ENCODE data around the gene MDM2.
A peak's percentile ranks its signal among the peaks of the same experiment; 100 is the strongest.
"Not testable (repeated sequence)": the region's sequence is repeated elsewhere in the genome, so short reads cannot be mapped to it uniquely, and the experiment has no call there.

The MDM2 gene

DNA sequence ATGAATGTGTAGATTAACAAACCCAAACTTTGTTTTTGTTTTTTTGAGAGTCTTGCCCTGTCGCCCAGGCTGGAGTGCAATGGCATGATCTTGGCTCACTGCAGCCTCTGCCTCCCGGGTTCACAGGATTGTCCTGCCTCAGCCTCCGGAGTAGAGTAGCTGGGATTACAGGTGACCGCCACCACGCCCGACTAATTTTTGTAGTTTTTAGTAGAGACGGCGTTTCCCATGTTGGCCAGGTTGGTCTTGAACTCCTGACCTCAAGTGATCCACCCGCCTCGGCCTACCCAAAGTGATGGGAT lies 752 bp upstream of the MDM2 start:
- DNase-seq: not testable (repeated sequence)

DNA sequence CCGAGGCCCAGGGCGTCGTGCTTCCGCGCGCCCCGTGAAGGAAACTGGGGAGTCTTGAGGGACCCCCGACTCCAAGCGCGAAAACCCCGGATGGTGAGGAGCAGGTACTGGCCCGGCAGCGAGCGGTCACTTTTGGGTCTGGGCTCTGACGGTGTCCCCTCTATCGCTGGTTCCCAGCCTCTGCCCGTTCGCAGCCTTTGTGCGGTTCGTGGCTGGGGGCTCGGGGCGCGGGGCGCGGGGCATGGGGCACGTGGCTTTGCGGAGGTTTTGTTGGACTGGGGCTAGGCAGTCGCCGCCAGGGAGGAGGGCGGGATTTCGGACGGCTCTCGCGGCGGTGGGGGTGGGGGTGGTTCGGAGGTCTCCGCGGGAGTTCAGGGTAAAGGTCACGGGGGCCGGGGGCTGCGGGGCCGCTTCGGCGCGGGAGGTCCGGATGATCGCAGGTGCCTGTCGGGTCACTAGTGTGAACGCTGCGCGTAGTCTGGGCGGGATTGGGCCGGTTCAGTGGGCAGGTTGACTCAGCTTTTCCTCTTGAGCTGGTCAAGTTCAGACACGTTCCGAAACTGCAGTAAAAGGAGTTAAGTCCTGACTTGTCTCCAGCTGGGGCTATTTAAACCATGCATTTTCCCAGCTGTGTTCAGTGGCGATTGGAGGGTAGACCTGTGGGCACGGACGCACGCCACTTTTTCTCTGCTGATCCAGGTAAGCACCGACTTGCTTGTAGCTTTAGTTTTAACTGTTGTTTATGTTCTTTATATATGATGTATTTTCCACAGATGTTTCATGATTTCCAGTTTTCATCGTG lies 612 bp downstream of the MDM2 start:
- DNase-seq: peak; percentile 81

DNA sequence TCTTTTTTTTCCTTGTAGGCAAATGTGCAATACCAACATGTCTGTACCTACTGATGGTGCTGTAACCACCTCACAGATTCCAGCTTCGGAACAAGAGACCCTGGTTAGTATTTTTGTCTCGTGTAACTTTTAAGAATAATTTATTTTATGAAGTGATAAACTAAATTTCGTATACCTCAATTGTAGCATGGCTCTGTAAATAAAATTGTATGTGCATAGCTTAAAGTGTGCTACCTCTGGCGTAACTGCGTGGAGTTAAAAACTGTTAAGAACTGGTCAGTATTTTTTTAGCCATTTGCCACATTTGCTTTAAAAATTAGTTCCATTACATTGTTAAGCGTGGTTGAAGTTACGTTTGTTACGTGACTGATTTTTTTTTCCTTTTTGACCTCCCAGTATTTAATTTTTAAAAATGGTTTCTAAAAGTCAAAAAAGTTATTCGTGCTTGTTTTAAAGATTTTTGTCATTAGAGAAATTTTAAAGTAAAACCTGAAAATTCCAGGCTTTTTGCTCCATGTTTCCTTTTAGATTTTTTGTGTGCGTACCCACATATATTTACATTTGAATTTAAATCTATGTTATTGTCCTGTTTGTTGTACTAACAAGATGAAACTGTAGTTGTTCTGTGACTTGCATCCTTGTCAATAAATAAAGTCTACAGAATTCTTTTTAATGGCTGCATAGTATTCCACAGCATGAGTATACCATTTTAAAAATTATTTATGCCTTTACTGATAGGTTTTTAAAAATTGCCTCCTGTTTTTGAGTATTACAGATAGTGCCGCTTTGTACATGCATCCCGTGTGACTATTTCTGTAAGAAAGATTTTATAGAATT lies 1.4 kb downstream of the MDM2 start:
- no peak for DNase-seq

DNA sequence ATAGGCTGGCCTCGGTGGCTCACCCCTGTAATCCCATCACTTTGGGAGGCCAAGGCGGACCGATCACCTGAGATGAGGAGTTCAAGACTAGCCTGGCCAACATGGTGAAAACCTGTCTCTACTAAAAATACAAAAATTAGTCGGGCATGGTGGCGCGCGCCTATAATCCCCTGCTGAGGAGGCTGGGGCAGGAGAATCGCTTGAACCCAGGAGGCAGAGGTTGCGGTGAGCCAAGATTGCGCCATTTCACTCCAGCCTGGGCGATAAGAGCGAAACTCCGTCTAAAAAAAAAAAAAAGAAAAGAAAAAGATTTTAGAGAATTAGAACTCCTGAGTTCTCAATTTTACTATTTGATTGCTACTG lies 2.0 kb downstream of the MDM2 start:
- DNase-seq: not testable (repeated sequence)

DNA sequence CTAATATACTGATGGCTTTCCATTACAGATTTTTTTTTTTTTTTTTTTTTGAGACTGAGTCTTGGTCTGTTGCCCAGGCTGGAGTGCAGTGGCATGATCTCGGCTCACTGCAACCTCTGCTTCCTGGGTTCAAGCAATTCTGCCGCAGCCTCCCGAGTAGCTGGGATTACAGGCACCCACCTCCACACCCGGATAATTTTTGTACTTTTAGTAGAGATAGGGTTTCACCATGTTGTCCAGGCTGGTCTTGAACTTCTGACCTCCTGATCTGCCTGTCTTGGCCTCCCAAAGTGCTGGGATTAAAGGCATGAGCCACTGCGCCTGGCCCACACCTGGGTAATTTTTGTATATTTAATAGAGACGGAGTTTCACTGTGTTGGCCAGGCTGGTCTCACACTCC lies 3.6 kb downstream of the MDM2 start:
- not testable (repeated sequence) for DNase-seq

DNA sequence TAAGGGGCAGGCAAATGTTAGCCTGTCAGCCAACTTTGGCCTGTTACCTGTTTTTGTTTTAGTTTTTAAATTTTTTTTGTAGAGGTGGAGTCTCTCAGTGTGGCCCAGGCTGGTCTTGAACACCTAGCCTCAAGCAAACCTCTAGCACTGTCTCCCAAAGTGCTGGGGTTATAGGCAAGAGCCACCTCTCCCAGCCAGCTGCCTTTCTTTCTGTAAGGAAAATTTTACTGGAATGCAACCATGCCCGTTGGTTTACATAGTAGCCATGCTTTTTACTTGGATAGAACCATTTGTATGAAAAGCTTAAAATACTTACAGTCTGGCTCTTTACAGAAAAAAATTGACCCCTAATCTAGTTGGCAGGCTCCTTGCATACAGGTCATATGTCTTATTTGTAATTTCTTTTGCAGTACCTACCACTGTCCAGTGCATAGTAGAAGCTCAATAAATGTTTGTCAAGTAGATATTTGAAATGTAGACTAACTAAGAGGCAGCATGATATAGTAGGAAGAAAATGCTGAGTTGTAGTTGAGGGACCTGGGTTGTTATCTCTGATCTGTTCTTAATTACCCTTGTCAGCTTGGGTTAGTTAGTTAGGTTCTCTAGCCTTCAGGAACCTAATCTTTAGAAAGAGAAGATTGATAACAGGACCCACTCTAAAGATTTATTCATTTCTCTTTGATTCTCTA lies 4.7 kb downstream of the MDM2 start:
- DNase-seq: no peak

DNA sequence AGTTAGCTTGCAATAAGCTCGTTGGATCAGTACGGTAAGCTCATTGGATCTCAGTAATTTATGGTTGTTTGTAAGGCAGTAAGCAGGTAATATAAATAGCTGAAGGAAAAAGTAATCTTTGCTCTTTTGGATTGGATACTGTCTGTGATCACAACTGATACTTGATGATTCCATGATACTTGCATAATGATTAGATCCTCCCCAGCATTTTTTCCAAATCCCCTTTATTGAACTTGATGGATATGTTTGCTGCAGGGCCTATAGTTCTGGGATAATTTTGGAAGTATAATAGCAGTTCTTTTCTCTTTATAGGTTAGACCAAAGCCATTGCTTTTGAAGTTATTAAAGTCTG lies 5.2 kb downstream of the MDM2 start:
- DNase-seq: no peak

DNA sequence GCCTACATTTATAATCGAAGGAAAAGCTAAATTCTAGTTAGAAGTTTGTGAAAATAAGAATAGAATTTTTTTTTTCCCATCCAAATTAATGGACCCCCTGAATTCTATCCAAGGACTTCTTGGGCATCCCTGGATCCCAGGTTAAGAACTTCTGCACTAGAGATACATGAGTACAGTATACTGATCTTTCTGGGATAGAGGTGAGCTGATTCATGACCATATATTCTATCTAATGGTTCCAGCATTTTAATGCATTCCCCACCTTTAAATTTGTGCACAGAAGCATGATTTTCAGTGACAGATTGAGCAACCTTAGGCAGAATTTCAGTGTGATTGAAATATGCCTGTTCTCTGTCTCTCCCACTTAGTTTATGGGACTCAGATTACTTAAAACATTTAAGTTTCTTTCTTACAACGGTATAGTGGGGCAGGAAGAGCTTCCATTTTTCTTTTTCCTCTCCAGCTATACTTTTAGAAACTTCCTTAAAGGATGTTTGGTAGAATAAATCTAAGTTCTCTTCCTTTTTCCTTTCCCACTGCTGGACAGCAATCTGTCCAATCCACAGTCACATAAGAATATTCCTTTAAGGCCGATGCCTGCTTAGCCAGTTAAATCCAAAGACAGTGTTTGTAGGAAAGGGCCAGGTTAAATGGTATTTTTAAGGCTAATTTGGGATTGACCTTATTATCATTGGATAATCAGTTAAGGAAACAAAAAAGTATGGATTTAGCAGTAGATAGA lies 6.7 kb downstream of the MDM2 start:
- no peak for DNase-seq

DNA sequence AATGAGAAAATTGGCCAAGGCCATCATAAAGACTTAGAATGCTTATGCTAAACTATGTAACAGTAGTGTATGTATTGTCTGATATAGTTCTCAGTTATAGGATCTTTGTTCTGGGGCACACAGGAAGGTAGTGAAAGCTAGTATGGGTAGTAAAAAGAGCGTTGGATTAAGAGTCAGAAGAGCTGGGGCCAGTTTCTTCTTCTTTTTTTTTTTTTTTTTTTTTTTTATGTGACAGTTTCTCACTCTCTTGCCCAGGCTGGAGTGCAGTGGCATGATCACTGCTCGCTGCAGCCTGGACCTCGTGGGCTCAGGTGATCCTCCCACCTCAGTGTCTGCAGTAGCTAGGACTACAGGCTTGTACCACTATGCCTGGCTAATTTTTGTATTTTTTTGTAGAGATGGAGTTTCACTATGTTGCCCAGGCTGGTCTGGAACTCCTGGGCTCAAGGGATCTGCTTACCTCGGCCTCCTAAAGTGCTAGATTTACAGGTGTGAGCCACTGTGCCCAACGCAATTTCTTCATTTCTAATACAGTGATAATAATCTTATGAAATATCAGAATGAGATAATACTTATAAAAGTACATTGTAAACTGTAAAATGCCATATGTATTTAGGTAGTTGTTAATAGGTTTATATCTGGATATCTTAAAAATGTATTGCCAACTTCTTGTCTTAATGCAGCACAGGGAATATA lies 7.4 kb downstream of the MDM2 start:
- DNase-seq: no peak

DNA sequence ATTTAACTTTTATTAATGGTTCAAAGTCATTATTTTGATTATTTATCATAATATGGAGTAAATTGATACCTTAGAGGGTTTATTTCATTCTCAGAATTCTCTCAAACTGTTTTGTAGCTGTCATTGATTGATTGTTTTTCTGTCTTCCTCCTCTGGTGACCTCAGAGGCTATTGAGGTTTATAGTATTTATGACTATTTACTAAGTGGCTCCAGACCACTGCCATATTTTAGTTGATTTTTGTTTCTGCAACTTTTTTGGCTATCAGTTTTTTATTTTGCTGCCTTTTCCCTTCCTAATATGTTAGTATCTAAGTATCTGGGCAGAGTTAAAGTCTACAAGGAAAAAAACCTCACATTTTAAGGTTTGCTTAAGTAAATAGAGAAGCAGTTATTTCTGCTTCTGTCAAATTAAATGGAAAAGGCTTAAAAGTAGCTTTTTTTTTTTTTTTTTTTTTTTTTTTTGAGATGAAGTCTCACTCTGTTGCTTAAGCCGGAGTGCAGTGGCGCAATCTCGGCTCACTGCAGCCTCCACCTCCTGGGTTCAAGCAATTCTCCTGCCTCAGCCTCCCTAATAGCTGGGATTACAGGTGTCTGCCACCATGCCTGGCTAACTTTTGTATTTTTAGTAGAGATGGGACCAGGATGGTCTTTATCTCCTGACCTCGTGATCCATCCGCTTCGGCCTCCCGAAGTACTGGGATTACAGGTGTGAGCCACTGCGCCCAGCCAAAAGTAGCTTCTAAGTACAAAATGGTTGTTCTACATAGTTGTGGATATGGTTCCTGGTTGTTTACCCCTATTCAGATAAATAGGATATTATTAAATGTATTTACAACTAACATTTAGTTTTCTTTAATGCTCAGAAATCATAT lies 8.2 kb downstream of the MDM2 start:
- DNase-seq: no peak

DNA sequence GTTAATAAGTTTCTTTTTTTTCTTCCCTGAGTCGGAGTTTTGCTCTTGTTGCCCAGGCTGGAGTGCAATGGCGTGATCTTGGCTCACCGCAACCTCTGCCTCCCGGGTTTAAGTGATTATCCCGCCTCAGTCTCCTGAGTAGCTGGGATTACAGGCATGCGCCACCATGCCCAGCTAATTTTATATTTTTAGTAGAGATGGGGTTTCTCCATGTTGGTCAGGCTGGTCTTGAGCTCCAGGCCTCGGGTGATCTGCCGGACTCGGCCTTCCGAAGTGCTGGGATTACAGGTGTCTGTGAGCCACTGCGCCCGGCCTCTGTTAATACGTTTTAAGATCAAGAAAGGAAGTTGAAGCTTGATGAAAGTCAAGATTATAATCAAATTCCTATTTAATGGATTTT lies 11.5 kb downstream of the MDM2 start:
- DNase-seq: not testable (repeated sequence)

DNA sequence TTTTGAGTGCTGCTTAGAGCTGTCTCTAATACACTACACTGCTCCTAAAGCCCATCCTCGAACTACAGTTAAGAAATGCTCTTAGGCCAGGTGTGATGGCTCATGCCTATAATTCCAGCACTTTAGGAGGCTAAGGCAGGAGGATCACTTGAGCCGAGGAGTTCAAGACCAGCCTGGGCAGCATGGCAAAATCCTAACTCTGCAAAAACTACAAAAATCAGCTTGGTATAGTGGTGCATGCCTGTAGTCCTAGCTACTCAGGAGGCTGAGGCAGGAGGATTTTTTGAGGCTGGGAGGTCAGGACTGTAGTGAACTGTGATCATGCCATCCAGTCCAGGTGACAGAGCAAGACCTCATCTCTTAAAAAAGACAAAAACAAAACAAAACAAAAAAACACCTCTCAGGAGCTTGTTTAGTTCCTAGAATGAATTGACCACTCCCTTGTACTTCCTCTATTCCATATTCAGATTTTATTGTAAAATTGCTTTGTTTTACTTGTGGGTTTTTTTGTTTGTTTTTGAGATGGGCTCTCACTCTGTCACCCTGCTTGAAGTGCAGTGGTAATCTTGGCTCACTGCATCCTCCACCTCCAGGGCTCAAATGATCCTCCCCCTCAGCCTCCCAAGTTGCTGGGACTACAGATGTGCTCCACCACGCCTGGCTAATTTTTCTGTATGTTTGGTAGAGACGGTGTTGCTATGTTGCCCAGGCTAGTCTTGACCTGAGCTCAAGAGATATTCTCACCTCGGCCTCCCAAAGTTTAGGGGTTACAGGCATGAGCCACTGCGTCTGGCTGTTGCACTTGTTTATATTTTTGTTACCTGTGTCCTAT lies 13.6 kb downstream of the MDM2 start:
- no peak for DNase-seq

DNA sequence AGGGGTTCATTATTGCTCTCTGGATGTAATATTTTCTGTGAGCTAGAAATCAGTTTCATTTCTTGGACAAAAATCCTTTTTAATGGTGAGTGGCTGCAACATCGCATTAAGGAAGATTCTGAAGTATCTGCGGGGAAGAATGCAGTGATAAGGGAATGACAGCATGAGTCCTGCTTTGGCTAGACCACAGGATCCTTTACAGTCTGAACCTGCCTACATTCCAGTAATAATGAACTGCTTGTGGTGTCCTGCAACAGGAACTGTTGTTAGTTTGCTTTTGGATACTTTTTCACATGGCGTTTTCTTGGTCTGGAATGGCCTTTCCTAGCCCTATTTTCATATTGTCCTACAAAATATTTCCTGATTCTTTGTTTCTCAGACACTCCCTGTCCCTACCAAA lies 15.7 kb downstream of the MDM2 start:
- no peak for DNase-seq

DNA sequence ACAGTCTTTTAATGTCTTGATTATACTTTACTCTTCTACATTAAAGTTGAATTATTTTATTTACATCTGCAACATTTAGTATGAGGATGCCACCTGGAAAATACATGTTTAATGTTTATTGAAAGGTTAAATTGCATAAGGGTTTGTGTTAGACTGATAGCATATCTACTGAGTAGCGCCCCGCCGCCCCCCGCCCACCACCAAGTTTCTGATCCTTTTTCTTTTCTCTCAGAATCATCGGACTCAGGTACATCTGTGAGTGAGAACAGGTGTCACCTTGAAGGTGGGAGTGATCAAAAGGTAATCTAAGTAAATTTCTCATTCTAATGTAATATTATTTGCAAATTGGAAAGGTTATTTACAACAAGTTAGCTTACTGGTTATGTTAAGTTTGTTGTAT lies 16.2 kb downstream of the MDM2 start:
- DNase-seq: no peak

DNA sequence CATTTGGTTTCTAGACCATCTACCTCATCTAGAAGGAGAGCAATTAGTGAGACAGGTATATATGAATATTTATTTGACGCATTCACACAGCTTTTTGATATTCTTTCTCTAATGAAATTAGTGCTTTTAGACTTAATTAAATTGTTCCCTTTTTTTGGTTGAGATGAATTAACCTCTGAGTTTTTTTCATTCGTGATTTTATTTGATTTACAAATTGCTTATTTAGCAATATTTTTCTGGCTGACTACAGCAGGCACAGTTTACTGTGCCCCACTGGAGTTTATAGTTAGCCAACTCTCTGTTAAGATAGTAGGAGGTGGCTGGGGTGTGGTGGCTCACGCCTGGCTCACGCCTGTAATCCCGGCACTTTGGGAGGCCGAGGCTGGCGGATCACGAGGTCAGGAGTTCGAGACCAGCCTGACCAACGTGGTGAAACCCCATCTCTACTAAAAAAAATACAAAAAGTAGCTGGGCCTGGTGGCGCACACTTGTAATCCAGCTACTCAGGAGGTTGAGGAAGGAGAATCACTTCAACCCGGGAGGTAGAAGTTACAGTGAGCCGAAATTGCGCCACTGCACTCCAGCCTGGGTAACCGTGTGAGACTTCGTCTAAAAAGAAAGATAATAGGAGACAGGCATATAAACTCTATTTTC lies 16.7 kb downstream of the MDM2 start:
- no peak for DNase-seq

DNA sequence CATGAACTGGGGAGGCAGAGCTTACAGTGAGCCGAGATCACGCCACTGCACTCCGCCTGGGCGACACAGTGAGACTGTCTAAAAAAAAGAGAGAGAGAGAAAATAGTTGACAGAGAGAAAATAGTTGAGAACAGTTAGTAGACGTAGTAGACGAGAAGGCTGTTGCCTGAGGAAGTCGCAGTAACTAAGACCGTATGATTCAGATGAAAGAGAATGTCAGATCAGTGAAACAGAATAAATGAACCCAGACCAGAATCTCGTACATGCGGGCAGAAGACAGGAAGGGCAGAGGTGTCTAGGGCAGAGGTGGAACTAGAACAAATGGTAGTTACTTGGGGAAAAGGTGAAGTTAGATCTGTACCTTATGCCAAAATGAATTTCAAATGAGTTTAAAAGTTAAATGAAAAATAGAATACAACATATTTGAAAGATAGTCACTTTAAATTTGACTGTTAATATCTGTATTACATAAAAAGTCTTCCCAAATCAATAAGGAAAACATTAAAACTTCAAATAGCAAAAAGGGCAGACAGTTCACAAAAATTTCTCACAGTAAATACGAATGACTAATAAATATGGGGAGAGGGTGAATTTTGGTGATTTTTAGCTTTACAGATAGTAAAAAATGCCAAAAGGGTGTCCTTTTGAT lies 17.7 kb downstream of the MDM2 start:
- DNase-seq: no peak

DNA sequence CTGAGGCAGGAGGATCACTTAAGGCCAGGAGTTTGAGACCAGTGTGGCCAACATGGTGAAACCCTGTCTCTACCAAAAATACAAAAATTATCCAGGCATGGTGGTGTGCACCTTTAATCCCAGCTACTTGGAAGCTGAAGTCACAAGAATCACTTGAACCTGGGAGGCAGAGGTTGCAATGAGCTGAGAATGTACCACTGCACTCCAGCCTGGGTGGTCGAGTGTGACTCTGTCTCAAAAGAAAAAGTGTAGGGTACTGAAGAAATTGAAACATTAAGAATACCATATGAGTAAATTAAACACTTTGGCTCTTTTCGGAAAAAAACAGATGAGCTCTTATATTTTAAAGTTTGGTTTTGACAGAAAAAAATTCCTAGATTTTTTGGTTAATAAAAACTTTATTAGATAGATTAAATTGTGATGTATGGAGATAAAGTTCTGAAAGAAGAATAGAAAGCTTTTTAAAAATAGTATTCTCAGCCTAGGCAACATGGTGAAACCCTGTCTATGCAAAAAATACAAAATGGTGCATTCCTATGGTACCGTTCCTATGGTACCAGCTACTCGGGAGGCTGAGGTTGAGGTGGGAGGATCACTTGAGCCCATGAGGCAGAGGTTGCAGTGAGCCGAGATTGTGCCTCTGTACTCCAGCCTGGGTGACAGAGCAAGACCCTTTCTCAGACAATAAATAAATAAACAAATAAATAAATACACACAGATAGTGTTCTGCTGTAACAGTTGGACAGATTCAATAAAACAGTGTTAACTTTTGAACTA lies 20.1 kb downstream of the MDM2 start:
- DNase-seq: no peak

DNA sequence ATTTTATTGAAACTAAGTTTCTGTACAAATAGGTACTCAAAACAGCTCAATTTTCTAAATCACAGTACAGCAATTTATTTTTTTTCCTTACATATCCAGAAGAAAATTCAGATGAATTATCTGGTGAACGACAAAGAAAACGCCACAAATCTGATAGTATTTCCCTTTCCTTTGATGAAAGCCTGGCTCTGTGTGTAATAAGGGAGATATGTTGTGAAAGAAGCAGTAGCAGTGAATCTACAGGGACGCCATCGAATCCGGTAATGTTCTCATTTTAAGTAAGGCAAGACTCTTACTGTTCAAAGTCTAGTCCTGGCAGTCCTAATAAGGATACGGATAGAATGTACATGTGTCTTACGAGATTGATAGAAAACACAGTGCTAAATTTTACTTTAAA lies 20.7 kb downstream of the MDM2 start:
- no peak for DNase-seq

DNA sequence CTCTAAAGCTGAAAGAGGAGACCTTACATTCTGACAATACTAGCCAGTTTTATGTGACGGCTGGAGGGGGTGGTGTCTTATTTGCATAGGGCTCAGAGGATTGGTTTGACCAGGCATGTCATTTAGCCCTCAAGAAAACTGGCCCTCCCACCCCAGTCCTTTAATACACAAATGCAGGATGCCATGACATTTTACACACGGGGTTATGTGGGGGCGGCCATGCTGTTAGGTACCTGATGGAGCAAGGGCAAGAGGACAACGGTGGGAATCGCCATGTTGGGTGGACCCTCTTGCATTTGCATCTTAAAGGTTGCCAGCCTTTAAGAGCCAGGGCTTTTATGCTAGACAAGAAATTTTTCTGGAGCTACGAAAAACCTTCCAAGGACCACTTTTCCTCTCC lies 23.3 kb downstream of the MDM2 start:
- no peak for DNase-seq
